CD4-positive, alpha-beta T cell (primary cell): ENCODE measurements around the gene SCARB1. TPM values are rescaled to one million over a fixed set of nuclear protein-coding genes. Genes with fewer than 3 reads are reported as not detected.
A peak's percentile ranks its signal among the peaks of the same experiment; 100 is the strongest.

Experiments used
- ATAC-seq: fragments of 200-7000 bp; cut with Tn5 transposase; one replicate; pipeline ENCODE4 v1.10.0; 2022; ENCODE audit warnings: mild to moderate bottlenecking; ENCODE audit not compliant: poor library complexity
- CTCF ChIA-PET: fragments of 350-600 bp; sonication (Branson Sonifier 250); formaldehyde crosslinking; loops from one replicate; lab custom pipeline; 2021; ENCODE audit warnings: antibody characterized with exemption, inconsistent platforms; lab: Charles Lee
- POLR2A ChIA-PET: fragments of 350-600 bp; sonication (Branson Sonifier 250); formaldehyde crosslinking; loops from one replicate; lab custom pipeline; 2021; ENCODE audit warnings: antibody characterized with exemption, inconsistent platforms; lab: Charles Lee
- DNase-seq, 14 experiments: peaks; one replicate each; pipeline ENCODE4 v3.0.0-alpha.2; 2013 to 2020; ENCODE audit warnings: mixed read lengths in 2 of 14
- H3K27ac ChIP-seq, 2 donors: one replicate each; pipeline versions ENCODE4 v1.5.1 to v1.7.0; 2013; ENCODE audit warnings: low read length in 2 of 2, low read depth in 1 of 2, mild to moderate bottlenecking in 1 of 2
- H3K27me3 ChIP-seq, 2 experiments: 1 replicate in 1 of 2; 2 replicates in 1 of 2; pipeline versions ENCODE4 v1.6.1 to v1.7.0; 2013; ENCODE audit warnings: low read length in 2 of 2, control low read depth in 1 of 2, mild to moderate bottlenecking in 1 of 2, moderate library complexity in 1 of 2; ENCODE audit not compliant: insufficient read depth in 2 of 2, control insufficient read depth in 1 of 2
- H3K36me3 ChIP-seq: one replicate; pipeline ENCODE4 v1.6.1; 2013; ENCODE audit warnings: low read length, control low read depth; ENCODE audit not compliant: insufficient read depth
- H3K4me1 ChIP-seq: one replicate; pipeline ENCODE4 v1.6.1; 2013; ENCODE audit warnings: low read length, control low read depth; ENCODE audit not compliant: insufficient read depth
- H3K4me3 ChIP-seq: one replicate; pipeline ENCODE4 v1.5.1; 2013; ENCODE audit warnings: mild to moderate bottlenecking, low read length, moderate library complexity
- H3K9me3 ChIP-seq, 2 experiments: 1 replicate in 1 of 2; 2 replicates in 1 of 2; pipeline versions ENCODE4 v1.6.1 to v1.7.0; 2013; ENCODE audit warnings: low read length in 2 of 2, mild to moderate bottlenecking in 2 of 2, control low read depth in 1 of 2, moderate library complexity in 1 of 2; ENCODE audit not compliant: control insufficient read depth in 1 of 2, insufficient read depth in 1 of 2
- H3K27ac Mint-ChIP-seq: one replicate; pipeline ENCODE4 v1.8.0; 2020; ENCODE audit warnings: mixed read lengths
- H3K27me3 Mint-ChIP-seq: one replicate; pipeline ENCODE4 v1.8.0; 2021; ENCODE audit warnings: mixed read lengths
- H3K36me3 Mint-ChIP-seq: one replicate; pipeline ENCODE4 v1.8.0; 2021; ENCODE audit warnings: low read depth, mixed read lengths
- H3K4me1 Mint-ChIP-seq: one replicate; pipeline ENCODE4 v1.8.0; 2021; ENCODE audit warnings: low read depth, mixed read lengths
- H3K4me3 Mint-ChIP-seq: one replicate; pipeline ENCODE4 v1.8.0; 2020; ENCODE audit warnings: mild to moderate bottlenecking, mixed read lengths
- H3K9me3 Mint-ChIP-seq: one replicate; pipeline ENCODE4 v1.8.0; 2020; ENCODE audit warnings: mixed read lengths
- intact Hi-C, 2 experiments: fragments of 100-400 bp; cut with DNase I in 1 of 2; cut with micrococcal nuclease in 1 of 2; formaldehyde crosslinking; loops; one replicate each; pipeline versions ENCODE4 v1.15.1 to v1.9.0; 2023 to 2025; cut with DNase I, micrococcal nuclease
- total RNA-seq, 174 experiments: library from RNA in 2 of 174; stranded (reverse) in 2 of 174; gene quantifications; one replicate each; pipeline ENCODE4 v1.2.3 and lab custom pipeline; 2021 to 2026
- TF ChIP-seq, protein P1 (sequence below): fragments of 200-600 bp; IDR thresholded peaks from one replicate; pipeline ENCODE4 v1.8.0; 2022; ENCODE audit warnings: antibody characterized with exemption, mild to moderate bottlenecking

SCARB1 gene
- total RNA-seq, 2 experiments from 2014 or later, result 2.3 to 3.7 TPM

DNA sequence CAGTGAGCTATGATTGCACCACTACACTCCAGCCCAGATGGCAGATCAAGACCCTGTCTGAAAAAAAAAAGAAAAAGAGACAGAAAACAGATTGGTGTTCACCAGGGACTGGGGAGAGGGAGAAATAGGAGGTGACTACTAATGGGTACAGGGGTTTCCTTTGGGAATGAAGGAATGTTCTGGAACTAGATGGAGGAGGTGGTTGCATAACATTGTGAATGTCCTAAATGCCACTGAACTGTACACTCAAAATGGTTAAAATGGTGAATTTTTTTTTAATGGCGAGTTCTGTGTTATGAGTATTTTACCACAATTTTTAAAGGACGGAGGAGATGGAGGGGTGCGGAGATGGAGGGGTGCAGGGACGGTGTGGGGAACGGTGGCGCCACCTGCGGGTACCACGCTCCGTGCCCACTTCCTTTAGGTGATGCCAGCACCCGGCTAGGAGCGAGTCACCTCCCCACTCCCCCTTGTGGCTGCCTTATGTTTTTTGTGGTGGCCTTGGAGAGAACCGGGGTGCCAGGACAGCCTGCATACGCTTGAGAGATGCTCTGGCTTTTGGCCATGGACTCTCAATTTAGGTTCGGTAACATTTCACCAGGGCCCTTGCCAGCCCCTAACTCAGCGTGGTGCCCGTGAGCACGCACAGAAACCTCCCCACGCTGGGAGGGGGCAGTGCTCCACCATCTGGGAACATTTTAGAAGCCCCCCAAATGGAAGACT lies 34.7 kb upstream of the SCARB1 start:
- DNase-seq (peak; percentile 49 to 89 (median 66)), ATAC-seq (peak; percentile 100)
- Mint-ChIP-seq H3K27me3 (no peaks in the 10 kb centered on the region), H3K4me1 (peaks cover 12% of the 10 kb centered on the region), H3K36me3 (no peaks in the 10 kb centered on the region), H3K4me3 (peak overlapping the region; percentile 35), H3K27ac (no peak overlapping the region), H3K9me3 (no peaks in the 10 kb centered on the region)
- peaks cover 5% of the 10 kb centered on the region for H3K4me1 ChIP-seq
- H3K4me3 ChIP-seq, result no peak overlapping the region
- ChIA-PET CTCF (interaction anchor here (1.0 kb wide), 1 partner anchor 41 kb away, joined by 4 read pairs; no protein-coding TSS in a partner anchor), POLR2A (no interaction called here)
- H3K36me3 ChIP-seq, result no peaks in the 10 kb centered on the region
- H3K9me3 ChIP-seq, result peaks cover 0 to 6% of the 10 kb centered on the region in 2 experiments
- no peaks in the 10 kb centered on the region for H3K27me3 ChIP-seq
- intact Hi-C loops, result loop anchor here (2.0 kb wide), 2 partner anchors 36 to 862 kb away; partner anchors contain the start of gene SCARB1 (in 1 of the 2)
- H3K27ac ChIP-seq, result no peak overlapping the region
- TF ChIP-seq, protein P1, sequence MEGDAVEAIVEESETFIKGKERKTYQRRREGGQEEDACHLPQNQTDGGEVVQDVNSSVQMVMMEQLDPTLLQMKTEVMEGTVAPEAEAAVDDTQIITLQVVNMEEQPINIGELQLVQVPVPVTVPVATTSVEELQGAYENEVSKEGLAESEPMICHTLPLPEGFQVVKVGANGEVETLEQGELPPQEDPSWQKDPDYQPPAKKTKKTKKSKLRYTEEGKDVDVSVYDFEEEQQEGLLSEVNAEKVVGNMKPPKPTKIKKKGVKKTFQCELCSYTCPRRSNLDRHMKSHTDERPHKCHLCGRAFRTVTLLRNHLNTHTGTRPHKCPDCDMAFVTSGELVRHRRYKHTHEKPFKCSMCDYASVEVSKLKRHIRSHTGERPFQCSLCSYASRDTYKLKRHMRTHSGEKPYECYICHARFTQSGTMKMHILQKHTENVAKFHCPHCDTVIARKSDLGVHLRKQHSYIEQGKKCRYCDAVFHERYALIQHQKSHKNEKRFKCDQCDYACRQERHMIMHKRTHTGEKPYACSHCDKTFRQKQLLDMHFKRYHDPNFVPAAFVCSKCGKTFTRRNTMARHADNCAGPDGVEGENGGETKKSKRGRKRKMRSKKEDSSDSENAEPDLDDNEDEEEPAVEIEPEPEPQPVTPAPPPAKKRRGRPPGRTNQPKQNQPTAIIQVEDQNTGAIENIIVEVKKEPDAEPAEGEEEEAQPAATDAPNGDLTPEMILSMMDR, result peak; percentile 80

GRCh38 chr12:124896461-124896860 lies 32.8 kb upstream of the SCARB1 start:
- no peak overlapping the region for H3K27ac ChIP-seq
- Mint-ChIP-seq H3K27ac (no peak overlapping the region), H3K4me3 (no peak overlapping the region), H3K27me3 (no peaks in the 10 kb centered on the region), H3K9me3 (no peaks in the 10 kb centered on the region), H3K36me3 (no peaks in the 10 kb centered on the region), H3K4me1 (peaks cover 12% of the 10 kb centered on the region)
- ChIA-PET CTCF (no interaction called here), POLR2A (no interaction called here)
- DNase-seq, result no peak
- H3K4me1 ChIP-seq, result peaks cover 5% of the 10 kb centered on the region
- peaks cover 0 to 6% of the 10 kb centered on the region in 2 experiments for H3K9me3 ChIP-seq
- no peak for ATAC-seq
- no peaks in the 10 kb centered on the region for H3K36me3 ChIP-seq
- intact Hi-C loops, result no loop called here
- H3K4me3 ChIP-seq, result no peak overlapping the region
- H3K27me3 ChIP-seq, result no peaks in the 10 kb centered on the region
- TF ChIP-seq, protein P1, result no peak

DNA sequence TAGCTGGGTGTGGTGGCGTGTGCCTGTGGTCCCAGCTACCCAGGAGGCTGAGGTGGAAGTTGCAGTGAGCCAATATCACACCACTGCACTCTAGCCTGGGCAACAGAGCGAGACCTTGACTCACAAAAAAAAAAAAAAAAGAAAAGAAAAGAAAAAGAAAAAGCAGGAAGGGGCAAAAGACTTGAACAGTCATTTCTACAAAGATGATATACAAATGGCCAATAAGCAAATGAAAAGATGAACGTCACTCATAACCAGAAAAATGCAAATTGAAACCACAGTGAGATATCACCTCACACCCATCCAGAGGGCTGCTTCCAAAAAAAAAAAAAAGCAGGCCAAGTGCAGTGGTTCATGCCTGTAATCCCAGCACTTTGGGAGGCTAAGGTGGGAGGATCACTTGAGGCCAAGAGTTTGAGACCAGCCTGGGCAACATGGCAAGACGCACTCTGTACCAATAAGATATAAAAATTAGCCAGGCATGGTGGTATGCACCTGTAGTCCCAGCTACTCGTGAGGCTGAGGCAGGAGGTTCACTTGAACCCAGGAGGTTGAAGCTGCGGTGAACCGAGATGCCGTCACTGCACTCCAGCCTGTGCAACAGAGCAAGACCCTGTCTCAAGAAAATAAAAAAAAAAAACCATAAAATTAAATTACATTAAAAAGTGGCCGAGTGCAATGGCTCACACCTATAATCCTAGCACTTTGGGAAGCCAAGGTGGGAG lies 30.3 kb upstream of the SCARB1 start:
- no peak for DNase-seq
- CTCF ChIA-PET, result no interaction called here

More for the DNA sequence above, 30.3 kb upstream of the SCARB1 start:
- H3K36me3 ChIP-seq, result no peaks in the 10 kb centered on the region
- no peak overlapping the region for H3K27ac ChIP-seq
- Mint-ChIP-seq H3K27ac (no peak overlapping the region), H3K4me3 (no peak overlapping the region), H3K4me1 (peaks cover 11% of the 10 kb centered on the region), H3K9me3 (no peaks in the 10 kb centered on the region), H3K27me3 (no peaks in the 10 kb centered on the region), H3K36me3 (no peaks in the 10 kb centered on the region)
- H3K4me1 ChIP-seq, result peaks cover 5% of the 10 kb centered on the region
- POLR2A ChIA-PET, result no interaction called here
- no peak for ATAC-seq
- H3K27me3 ChIP-seq, result no peaks in the 10 kb centered on the region
- intact Hi-C loops, result no loop called here
- H3K9me3 ChIP-seq, result peaks cover 0 to 10% of the 10 kb centered on the region in 2 experiments
- no peak overlapping the region for H3K4me3 ChIP-seq
- TF ChIP-seq, protein P1, result no peak
